Measurements from ENCODE around the gene TENM3.

The TENM3 gene

GRCh38 chr4:182574706-182575105, 331.5 kb downstream of the TENM3 start:
- Histone ChIP-seq H3K27me3 (ENCODE audit: low read length) (no peaks in the 10 kb centered on the region), H2AFZ (ENCODE audit: low read depth, low read length, severe bottlenecking) (no peak overlapping the region), H3F3A (ENCODE audit: insufficient read depth) (no peaks in the 10 kb centered on the region), H3K4me3 (ENCODE audit: insufficient read depth, low read length, poor library complexity, severe bottlenecking) (no peak overlapping the region), H4K20me1 (ENCODE audit: low read depth, low read length) (no peaks in the 10 kb centered on the region), H3K4me2 (ENCODE audit: low read depth, low read length, poor library complexity, severe bottlenecking) (no peak overlapping the region), H3K9me2 (replicated peaks; ENCODE audit: insufficient read depth, low read length) (no peaks in the 10 kb centered on the region), H3K9ac (ENCODE audit: low read length) (no peak overlapping the region), H3K36me3 (ENCODE audit: low read length) (no peaks in the 10 kb centered on the region), H3K79me2 (ENCODE audit: insufficient read depth, low read length) (no peaks in the 10 kb centered on the region), H3K9me3 (ENCODE audit: insufficient read depth, low read length) (no peaks in the 10 kb centered on the region), H3K27ac (ENCODE audit: low read depth, low read length) (no peak overlapping the region)
- TF ChIP-seq EZH2phosphoT487 (conservative IDR thresholded peaks at IDR 0.05; ENCODE audit: low read length), result no peak
- TF ChIP-seq, protein P1, sequence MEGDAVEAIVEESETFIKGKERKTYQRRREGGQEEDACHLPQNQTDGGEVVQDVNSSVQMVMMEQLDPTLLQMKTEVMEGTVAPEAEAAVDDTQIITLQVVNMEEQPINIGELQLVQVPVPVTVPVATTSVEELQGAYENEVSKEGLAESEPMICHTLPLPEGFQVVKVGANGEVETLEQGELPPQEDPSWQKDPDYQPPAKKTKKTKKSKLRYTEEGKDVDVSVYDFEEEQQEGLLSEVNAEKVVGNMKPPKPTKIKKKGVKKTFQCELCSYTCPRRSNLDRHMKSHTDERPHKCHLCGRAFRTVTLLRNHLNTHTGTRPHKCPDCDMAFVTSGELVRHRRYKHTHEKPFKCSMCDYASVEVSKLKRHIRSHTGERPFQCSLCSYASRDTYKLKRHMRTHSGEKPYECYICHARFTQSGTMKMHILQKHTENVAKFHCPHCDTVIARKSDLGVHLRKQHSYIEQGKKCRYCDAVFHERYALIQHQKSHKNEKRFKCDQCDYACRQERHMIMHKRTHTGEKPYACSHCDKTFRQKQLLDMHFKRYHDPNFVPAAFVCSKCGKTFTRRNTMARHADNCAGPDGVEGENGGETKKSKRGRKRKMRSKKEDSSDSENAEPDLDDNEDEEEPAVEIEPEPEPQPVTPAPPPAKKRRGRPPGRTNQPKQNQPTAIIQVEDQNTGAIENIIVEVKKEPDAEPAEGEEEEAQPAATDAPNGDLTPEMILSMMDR (IDR thresholded peaks at IDR 0.05; ENCODE audit: insufficient read depth, low read length, poor library complexity, severe bottlenecking), result no peak

DNA sequence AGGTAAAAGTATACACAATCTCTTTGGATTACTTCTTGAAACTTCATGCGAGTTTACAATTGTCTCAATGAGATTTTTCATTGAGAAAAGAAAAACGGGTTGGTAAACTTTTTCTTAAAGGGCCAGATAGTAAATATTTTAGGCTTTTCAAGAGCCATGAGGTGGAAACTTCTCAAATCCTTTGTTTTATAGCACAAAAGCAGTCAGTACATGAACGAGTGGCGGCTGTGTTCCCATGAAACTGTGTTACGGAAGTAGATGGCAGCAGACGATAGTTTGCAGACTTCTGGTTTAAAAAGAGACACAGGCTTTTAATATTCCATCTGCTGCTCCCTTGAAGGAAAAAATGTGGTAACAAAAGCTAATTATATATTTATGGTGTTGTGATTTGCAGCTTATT, 332.0 kb downstream of the TENM3 start:
- no peaks in the 10 kb centered on the region for H4K20me1 ChIP-seq (ENCODE audit: low read depth, low read length)
- H3K27ac ChIP-seq (ENCODE audit: low read depth, low read length), result no peak overlapping the region
- H3K36me3 ChIP-seq (ENCODE audit: low read length), result no peaks in the 10 kb centered on the region
- no peak overlapping the region for H2AFZ ChIP-seq (ENCODE audit: low read depth, low read length, severe bottlenecking)
- no peaks in the 10 kb centered on the region for H3F3A ChIP-seq (ENCODE audit: insufficient read depth)
- no peak overlapping the region for H3K4me3 ChIP-seq (ENCODE audit: insufficient read depth, low read length, poor library complexity, severe bottlenecking)
- TF ChIP-seq, protein P1 (IDR thresholded peaks at IDR 0.05; ENCODE audit: insufficient read depth, low read length, poor library complexity, severe bottlenecking), result no peak
- TF ChIP-seq EZH2phosphoT487 (conservative IDR thresholded peaks at IDR 0.05; ENCODE audit: low read length), result no peak
- H3K9me2 ChIP-seq (replicated peaks; ENCODE audit: insufficient read depth, low read length), result no peaks in the 10 kb centered on the region
- no peaks in the 10 kb centered on the region for H3K9me3 ChIP-seq (ENCODE audit: insufficient read depth, low read length)
- H3K9ac ChIP-seq (ENCODE audit: low read length), result no peak overlapping the region
- H3K4me2 ChIP-seq (ENCODE audit: low read depth, low read length, poor library complexity, severe bottlenecking), result no peak overlapping the region
- no peaks in the 10 kb centered on the region for H3K79me2 ChIP-seq (ENCODE audit: insufficient read depth, low read length)
- H3K27me3 ChIP-seq (ENCODE audit: low read length), result no peaks in the 10 kb centered on the region

GRCh38 chr4:182576601-182577289, 333.5 kb downstream of the TENM3 start:
- no peaks in the 10 kb centered on the region for H3K27me3 ChIP-seq (ENCODE audit: low read length)
- H3F3A ChIP-seq (ENCODE audit: insufficient read depth), result no peaks in the 10 kb centered on the region
- no peaks in the 10 kb centered on the region for H3K79me2 ChIP-seq (ENCODE audit: insufficient read depth, low read length)
- TF ChIP-seq, protein P1 (IDR thresholded peaks at IDR 0.05; ENCODE audit: insufficient read depth, low read length, poor library complexity, severe bottlenecking), result no peak
- TF ChIP-seq EZH2phosphoT487 (conservative IDR thresholded peaks at IDR 0.05; ENCODE audit: low read length), result no peak
- no peak overlapping the region for H3K4me3 ChIP-seq (ENCODE audit: insufficient read depth, low read length, poor library complexity, severe bottlenecking)
- no peaks in the 10 kb centered on the region for H3K9me3 ChIP-seq (ENCODE audit: insufficient read depth, low read length)
- no peak overlapping the region for H3K27ac ChIP-seq (ENCODE audit: low read depth, low read length)
- H4K20me1 ChIP-seq (ENCODE audit: low read depth, low read length), result no peaks in the 10 kb centered on the region
- H3K36me3 ChIP-seq (ENCODE audit: low read length), result no peaks in the 10 kb centered on the region
- H3K9me2 ChIP-seq (replicated peaks; ENCODE audit: insufficient read depth, low read length), result no peaks in the 10 kb centered on the region
- H3K9ac ChIP-seq (ENCODE audit: low read length), result no peak overlapping the region
- no peak overlapping the region for H2AFZ ChIP-seq (ENCODE audit: low read depth, low read length, severe bottlenecking)
- H3K4me2 ChIP-seq (ENCODE audit: low read depth, low read length, poor library complexity, severe bottlenecking), result no peak overlapping the region
